ENCODE results near the gene MYLK. TPM values are rescaled to one million over a fixed set of nuclear protein-coding genes. Genes with fewer than 3 reads are reported as not detected.

Gene MYLK
- total and polyA plus RNA-seq, 9 of the 15 experiments (the other 6 are each of a cell fraction or from before 2014, with no cell fraction given) = 0.11 to 0.53 (median 0.18) TPM; not detected in 2

GRCh38 chr3:123792473-123793201 is 91.5 kb downstream of the MYLK start:
- 2% methylated on average over 6 of the region's 6 CpGs for WGBS (ENCODE audit: insufficient coverage, low coverage, missing lambda C conversion rate)
- in situ Hi-C loops (cut with MboI) (no loop called here), intact Hi-C loops (cut with micrococcal nuclease) (no loop called here)
- no TSS peak for BruUV-seq (replicated peaks)
- no peak overlapping the region for H3K4me3 ChIP-seq
- no peaks in the 10 kb centered on the region for H3K79me2 ChIP-seq (ENCODE audit: control insufficient read depth, insufficient read depth, low read length)
- no peaks in the 10 kb centered on the region for H4K20me1 ChIP-seq (replicated peaks; ENCODE audit: control insufficient read depth, insufficient read depth, low read length)
- H3K36me3 ChIP-seq (ENCODE audit: control insufficient read depth, insufficient read depth, low read length) = no peaks in the 10 kb centered on the region
- no peak for ATAC-seq
- peaks cover 0 to 15% of the 10 kb centered on the region in 2 experiments; a peak in 3 of 5 replicates for H3K27me3 ChIP-seq (ENCODE audit: control insufficient read depth in 2 of 2, insufficient read depth in 2 of 2, low read length in 2 of 2)
- no peak for DNase-seq (ENCODE audit: extremely low read depth in 1 of 4, low spot score in 3 of 4)
- H3K4me1 ChIP-seq (replicated peaks in 1 of 2; ENCODE audit: control insufficient read depth in 2 of 2, insufficient read depth in 2 of 2, low read length in 2 of 2) = no peaks in the 10 kb centered on the region
- H3K4me2 ChIP-seq (ENCODE audit: insufficient read depth, low read length) = no peak overlapping the region
- no peak overlapping the region for H2AFZ ChIP-seq (ENCODE audit: low read depth, low read length)
- no peaks in the 10 kb centered on the region for H3K9me1 ChIP-seq (ENCODE audit: control insufficient read depth, insufficient read depth, low read length)
- CTCF ChIA-PET (ENCODE audit: low intra/inter-chr PET ratio) = no interaction called here
- no peak overlapping the region for H3K27ac ChIP-seq (ENCODE audit: extremely low read depth, low read depth, low read length)
- no peaks in the 10 kb centered on the region for H3K9me3 ChIP-seq (replicated peaks; ENCODE audit: control insufficient read depth, insufficient read depth, low read depth, low read length)
- POLR2A ChIA-PET = no interaction called here
- no peak overlapping the region for H3K9ac ChIP-seq (ENCODE audit: insufficient read depth in 1 of 2, low read depth in 2 of 2, low read length in 2 of 2)
- TF ChIP-seq NFE2L1 (tag; IDR thresholded peaks at IDR 0.05; ENCODE audit: borderline replicate concordance, low read depth) (peak; percentile 61), TEAD4 (IDR thresholded peaks at IDR 0.05; ENCODE audit: low read length) (no peak), TEAD4 (CRISPR knock-in tag; IDR thresholded peaks at IDR 0.05; ENCODE audit: borderline replicate concordance) (no peak), ZNF561 (CRISPR knock-in tag; conservative IDR thresholded peaks at IDR 0.05) (no peak), ZNF316 (IDR thresholded peaks at IDR 0.05) (peak; percentile 21; the same call in 1 of the 2 replicates), MAFG (tag; conservative IDR thresholded peaks at IDR 0.05) (peak; percentile 63), C11orf30 (IDR thresholded peaks at IDR 0.05; ENCODE audit: low read depth) (peak; percentile 14; the same call in 1 of the 2 replicates), NFE2 (IDR thresholded peaks at IDR 0.05; ENCODE audit: low read depth) (peak; percentile 46)
- FAIRE-seq = no peak

Data from K562 (cell line).